Measurements from ENCODE around the gene PIGR.
A peak's percentile ranks its signal among the peaks of the same experiment; 100 is the strongest.

PIGR gene

DNA sequence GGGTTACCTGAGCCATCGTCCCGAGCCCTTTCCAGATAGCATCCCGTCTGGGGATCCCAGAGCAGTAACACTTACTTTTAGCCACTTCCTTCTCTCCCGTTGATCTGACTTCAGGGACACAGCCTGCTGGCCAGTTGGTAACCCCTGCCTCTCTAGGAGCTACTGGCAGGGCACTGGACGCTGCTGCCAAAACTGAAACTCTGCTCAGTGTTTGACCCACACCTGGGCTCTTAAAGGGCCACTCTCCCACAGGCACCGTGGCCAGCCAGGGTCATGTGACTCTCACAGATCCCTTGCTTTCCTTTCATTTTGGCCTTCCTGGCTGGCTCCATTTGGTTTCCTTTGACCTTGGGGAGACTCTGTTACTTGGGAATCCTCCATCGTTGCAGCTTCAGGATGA, at the start of gene PIGR:
Gene PIGR (minus strand): TSS at position 206 of the 400 bp plus-strand sequence. CDS start 5,935 bp downstream, outside the sequence.
- DNase-seq: no peak

DNA sequence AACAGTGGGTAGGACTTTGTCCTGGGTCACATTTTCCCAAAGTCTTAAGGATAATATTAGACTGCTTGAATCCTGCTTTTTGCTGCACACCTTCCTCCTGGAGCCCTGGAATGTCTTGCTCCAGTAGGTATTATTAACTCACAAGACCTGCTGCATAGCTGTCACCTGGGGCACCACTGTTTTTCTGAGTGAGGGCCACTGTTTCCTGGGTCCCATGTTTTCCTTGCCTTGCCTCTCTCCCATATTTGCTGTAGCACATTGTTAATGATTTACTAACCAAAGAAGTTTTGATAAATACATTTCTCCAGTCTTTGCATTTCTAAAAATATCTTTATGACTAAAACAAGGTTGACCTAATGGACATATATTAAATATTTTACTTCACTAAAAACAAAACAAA, 46.5 kb upstream of the PIGR start:
- DNase-seq: no peak

DNA sequence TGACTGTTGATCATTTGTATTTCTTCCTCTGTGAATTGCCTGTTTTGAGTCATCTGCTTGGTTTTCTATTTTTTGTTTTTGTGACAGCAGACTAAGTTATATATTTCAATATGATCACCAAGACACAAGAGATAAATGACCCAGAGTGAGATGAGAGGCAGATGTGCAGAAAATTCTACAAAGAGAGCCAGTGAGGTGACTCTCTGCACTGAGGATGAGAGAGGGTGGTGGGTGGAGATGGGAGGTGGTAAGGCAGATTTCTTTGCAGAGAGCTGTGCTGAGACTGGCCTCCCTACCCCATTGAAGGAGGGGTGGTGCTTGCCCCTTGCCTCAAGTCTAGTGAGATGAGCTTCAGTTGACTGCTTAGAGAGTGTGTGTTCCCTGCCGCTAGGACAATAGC, 41.6 kb upstream of the PIGR start:
- DNase-seq: no peak

GRCh38 chr1:206986885-206987284, 40.6 kb upstream of the PIGR start:
- no peak for DNase-seq

GRCh38 chr1:206986402-206986801, 40.1 kb upstream of the PIGR start:
- no peak for DNase-seq

DNA sequence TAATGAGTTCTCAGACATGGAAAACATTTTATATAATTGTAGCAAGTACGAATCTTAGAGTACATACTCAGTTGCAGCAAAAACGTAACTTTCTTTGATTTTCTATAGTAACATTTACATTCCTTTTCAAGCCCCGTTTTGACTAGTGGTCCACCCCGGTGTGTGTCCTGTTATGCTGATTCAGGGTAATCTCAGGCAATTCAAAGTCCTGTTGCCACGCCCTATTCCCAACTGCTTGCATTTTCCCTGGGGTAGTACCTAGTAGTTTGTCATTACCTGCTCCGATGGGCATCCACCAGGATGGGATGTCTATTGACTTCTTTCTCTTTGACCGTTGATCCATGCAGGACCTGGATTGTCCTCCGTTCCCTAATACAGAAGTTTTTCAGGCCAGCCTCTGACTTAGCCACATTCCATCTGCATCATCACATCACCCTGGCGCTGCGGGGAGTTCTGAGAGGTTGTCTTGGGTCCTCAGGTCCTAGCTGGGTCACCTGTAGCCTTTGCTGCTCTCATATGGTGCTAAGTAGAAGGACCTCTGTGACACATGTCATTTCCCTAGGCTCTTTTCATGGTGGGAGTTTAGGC, 39.0 kb upstream of the PIGR start:
- DNase-seq: no peak

- peak; percentile 42 to 46 for DNase-seq
Measured at GRCh38 chr1:206982216-206982615, 36.0 kb upstream of the PIGR start.

GRCh38 chr1:206979379-206980043, 33.2 kb upstream of the PIGR start:
- DNase-seq: peak; percentile 3 to 21

DNA sequence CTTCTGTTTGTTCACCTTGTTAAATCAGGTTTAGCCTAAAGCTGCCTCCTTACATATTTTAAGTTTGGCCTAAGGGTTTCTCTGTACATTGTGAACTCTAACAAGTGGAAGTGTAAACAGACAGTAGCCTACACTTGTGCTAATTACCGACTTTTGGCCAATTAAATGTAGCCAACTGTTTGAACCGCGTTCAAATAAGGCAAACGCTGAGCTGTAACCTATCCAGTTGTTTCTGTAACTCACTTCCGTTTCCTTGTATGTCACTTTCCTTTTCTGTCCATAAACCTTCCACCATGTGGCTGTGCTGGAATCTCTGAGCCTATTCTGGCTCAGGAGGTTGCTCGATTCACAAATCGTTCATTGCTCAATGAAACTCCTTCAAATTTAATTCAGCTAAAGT, 32.0 kb upstream of the PIGR start:
- no peak for DNase-seq

- no peak for DNase-seq
Measured at GRCh38 chr1:206975306-206975705, 29.0 kb upstream of the PIGR start.

DNA sequence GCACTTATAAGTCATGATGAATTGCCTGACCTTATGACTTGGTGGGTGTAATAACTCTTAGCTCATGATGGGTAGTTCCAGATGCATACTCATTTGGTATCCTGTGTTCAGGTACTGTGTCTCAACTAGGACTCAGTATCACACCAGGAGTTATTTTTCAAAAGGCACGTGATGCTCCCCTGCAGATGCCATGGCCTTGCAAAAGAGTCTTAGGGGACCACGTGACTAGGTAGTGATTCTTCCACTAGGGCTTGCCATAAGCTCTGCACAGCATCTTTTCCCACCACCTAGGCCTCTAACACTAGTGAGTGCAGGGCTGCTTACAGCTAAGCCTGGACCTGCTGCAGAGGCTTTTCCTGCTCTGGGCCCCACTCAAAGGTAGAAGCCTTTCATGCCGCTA, 27.9 kb upstream of the PIGR start:
- no peak for DNase-seq

DNA sequence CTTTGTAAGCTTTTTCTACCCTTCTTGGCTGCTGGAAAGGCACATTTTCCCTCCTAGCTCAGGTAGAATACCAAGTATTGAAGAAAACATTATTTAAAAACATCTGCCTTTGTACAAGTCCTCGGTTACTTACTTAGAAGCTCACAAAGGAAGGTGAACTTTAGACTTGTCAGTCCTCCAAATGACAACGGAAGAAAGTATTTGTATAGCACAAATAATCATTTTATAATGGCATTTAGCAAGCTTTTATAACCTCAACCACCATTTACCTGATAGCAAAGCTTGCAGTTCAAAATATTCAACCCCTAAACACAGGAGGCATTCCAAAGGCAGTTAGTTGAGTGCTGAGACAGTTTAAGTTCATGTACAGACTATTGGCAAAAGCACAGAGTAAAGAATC, 26.5 kb upstream of the PIGR start:
- DNase-seq: no peak

DNA sequence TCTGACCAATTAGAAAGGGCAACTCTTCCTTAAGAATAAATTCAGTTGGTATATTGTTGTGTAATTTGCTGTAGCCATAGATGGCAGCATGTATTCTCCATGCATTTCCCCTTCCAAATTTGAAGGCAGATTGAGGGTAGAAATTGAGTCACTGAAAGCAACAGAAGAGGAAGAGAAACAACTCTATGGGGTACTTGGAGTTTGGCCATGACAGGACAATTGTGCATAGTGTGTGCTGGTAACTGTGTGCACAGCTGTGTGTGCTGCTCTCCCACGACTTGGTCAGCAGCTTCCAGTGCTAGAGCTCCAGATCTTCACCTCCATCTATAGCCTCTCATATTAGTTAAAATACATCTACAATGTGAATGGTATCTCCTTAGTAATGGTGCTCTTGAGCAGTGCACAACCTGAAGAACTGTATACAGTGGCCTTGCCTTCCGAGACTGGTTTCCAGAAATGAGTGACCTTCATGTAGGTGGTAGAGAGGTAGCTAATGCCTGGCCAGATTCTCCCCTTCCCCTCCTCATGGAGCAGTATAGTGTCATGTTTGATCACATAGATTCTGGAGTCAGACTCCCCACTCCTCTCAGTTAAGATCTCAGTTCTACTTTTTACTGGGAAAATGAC, 24.9 kb upstream of the PIGR start:
- DNase-seq: peak; percentile 12 to 14

DNA sequence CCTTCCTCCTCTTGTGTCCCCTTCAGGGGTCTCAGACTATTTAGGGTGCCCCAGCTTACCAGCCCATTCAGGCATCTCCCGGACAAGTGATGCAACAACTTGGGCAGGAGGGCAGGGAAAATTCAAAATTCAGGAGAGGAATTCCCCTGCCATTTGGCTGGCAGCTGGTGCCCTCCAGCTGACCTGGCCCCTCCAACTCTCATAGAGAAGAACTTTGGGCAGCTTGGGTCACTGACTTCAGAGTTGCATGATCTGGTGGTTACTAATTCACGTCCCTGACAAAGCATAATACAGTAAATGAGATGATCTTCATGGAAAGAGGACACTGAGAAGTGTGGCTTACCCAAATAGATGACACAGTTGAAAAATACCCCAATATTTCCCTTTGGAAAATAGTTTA, 24.2 kb upstream of the PIGR start, which contains the start of gene FCAMR:
Gene FCAMR (minus strand): TSS at position 15 of the 400 bp plus-strand sequence. CDS start 335 bp downstream, outside the sequence.
- no peak for DNase-seq

GRCh38 chr1:206969090-206969489, 22.8 kb upstream of the PIGR start:
- no peak for DNase-seq

GRCh38 chr1:206967096-206967849, 21.0 kb upstream of the PIGR start:
- DNase-seq: peak; percentile 77 to 79

DNA sequence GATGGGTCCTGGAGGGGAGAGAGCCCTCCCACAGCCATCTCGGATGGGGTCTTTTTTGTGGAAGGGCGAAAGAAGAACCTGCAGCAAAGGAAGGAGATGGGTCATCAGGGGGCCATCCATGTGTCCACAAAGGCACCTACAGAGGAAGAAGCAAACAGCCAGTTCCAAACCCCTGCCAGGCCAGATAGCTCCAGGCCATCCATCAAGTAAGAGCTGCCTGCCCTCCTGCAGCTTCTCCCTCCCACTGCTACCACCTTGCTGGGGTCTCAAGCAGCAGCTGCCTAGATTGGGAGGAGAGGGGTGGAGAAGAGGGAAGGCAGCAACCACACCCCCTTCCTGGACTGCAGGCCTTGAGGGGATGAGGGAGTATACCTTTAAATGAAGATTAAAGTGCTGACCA, 19.5 kb upstream of the PIGR start:
- no peak for DNase-seq

- no peak for DNase-seq
Measured at GRCh38 chr1:206963740-206964139, 17.5 kb upstream of the PIGR start.

DNA sequence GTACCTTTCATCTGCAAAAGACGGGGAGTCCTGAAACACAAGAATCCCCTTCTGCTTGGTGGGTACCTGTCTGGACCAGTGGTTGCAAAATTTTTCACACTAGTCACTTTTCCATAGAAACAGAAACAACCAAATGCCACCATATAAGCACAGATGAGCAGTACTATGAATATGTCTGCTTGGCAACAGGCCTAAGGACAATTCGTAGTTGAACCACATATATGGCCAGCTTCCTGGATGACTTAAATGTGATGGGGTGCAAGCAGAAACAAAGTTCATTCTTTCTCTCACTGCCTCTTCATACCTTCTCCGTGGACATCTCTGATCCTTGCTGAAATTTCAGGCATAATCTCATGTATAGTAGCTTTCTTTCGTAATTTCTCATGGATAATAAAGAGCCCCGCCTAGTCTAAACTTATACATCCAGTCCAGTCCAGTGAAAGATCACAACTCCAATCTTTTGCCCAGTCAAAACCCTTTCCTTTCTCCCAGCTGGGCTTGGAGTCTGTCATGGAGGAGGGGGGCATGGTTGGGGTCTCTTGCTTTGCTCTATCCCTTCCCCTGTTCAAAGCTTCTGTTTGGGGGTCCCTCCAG, 16.9 kb upstream of the PIGR start:
- DNase-seq: no peak

DNA sequence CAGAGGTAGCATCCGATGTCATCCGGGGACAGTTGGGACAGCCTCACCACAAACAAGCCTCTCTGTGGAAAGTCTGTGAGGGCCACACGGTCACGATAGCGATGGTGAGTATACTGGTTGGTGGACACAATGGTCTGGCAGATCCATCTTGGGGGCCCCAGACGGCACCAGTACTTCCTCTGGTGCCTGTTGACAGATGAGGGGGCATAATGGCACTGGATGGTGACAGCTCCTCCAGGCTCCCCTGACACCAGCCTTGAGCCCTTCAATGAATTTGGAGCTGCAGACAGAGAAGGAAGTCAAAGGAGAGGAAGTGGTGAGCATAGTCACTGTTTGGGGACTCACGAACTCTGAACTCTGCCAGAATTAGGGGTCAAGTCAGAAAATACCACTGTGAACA, 16.0 kb upstream of the PIGR start:
- DNase-seq: peak; percentile 56 to 61

DNA sequence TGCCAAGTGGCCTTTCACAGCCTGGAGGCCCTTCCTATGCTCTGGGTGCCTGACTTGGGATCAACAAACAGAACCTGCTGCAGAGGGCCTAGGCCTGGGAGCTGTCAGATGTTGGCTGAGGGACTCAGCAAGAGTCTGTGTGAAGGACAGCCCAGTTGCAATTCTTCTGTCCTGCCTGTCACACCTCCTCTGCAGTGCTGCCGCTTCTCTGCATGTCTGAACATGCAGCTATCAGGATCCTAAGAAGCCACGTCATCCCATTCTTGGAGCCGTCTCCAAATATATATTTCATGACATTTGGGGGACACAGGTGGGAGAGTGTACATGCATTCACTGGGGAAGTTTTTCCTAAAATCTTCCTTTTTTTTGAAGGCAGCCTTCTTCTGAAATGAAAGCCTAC, 15.4 kb upstream of the PIGR start:
- no peak for DNase-seq

- no peak for DNase-seq
Measured at GRCh38 chr1:206960676-206961386, 14.6 kb upstream of the PIGR start.

DNA sequence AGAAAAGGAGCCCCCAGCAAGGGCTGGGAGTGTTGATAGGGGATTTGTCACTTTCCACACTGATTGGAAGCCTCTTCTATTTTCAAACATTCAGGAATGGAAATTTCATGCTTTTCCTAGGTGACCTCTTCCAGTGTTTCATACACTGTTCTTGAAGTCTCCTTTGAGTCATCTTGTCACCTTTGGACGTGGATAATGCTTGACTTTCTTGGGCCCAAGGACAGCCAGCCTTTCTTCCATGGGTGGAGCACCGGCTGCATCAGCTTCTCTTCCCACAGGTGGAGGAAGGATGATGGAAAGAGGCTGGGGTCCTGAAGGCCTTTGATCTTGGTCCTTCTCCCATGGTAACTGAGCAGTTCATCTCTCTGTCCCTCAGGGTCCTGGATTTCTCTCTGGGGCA, 11.9 kb upstream of the PIGR start:
- no peak for DNase-seq

All from AML-193 (cell line).